DND-41 (cell line): Measurements from ENCODE around the gene ZPBP2.

Experiments
- ATAC-seq: fragments of 200-7000 bp; cut with Tn5 transposase; 3 replicates; pipeline ENCODE4 v1.9.1; 2021; ENCODE audit warnings: low read depth; ENCODE audit not compliant: insufficient read depth
- DNase-seq: peaks from one replicate; pipeline ENCODE4 v3.0.0-alpha.2; 2020
- H2AFZ ChIP-seq: 2 replicates; pipeline ENCODE4 v1.6.0; 2012; ENCODE audit warnings: low read depth, low read length
- H3K27ac ChIP-seq: 2 replicates; pipeline ENCODE4 v1.5.1; 2012; ENCODE audit warnings: low read length, inconsistent platforms
- H3K27me3 ChIP-seq: fragments of 200-600 bp; sonication (generic); 2 replicates; pipeline ENCODE4 v1.6.0; 2012; ENCODE audit warnings: low read length, mild to moderate bottlenecking, inconsistent platforms; ENCODE audit not compliant: insufficient read depth, poor library complexity
- H3K36me3 ChIP-seq: 2 replicates; pipeline ENCODE4 v1.5.1; 2012; ENCODE audit warnings: low read length, inconsistent platforms; ENCODE audit not compliant: insufficient read depth
- H3K4me1 ChIP-seq: 2 replicates; pipeline ENCODE4 v1.5.1; 2012; ENCODE audit warnings: mild to moderate bottlenecking, low read length; ENCODE audit not compliant: insufficient read depth
- H3K4me2 ChIP-seq: 2 replicates; pipeline ENCODE4 v1.6.0; 2012; ENCODE audit warnings: mild to moderate bottlenecking, moderate library complexity, low read length, inconsistent platforms; ENCODE audit not compliant: insufficient read depth
- H3K4me3 ChIP-seq, 2 experiments: fragments of 200-600 bp in 1 of 2; shearing (Covaris generic) in 1 of 2; 2 replicates each; pipeline ENCODE4 v1.5.1; 2012 to 2016; ENCODE audit warnings: inconsistent platforms in 2 of 2, low read length in 2 of 2, mild to moderate bottlenecking in 2 of 2, low read depth in 1 of 2, moderate library complexity in 1 of 2
- H3K79me2 ChIP-seq: 2 replicates; pipeline ENCODE4 v1.6.0; 2012; ENCODE audit warnings: low read length, inconsistent platforms; ENCODE audit not compliant: insufficient read depth
- H3K9ac ChIP-seq: 2 replicates; pipeline ENCODE4 v1.6.0; 2012; ENCODE audit warnings: low read depth, mild to moderate bottlenecking, inconsistent platforms, low read length, moderate library complexity
- H3K9me3 ChIP-seq: 2 replicates; pipeline ENCODE4 v1.5.1; 2012; ENCODE audit warnings: low read length, moderate library complexity, mild to moderate bottlenecking, inconsistent platforms; ENCODE audit not compliant: insufficient read depth, severe bottlenecking
- H4K20me1 ChIP-seq: 2 replicates; pipeline ENCODE4 v1.6.0; 2012; ENCODE audit warnings: low read length; ENCODE audit not compliant: insufficient read depth
- EZH2 ChIP-seq: IDR thresholded peaks from 3 replicates; pipeline ENCODE4 v1.6.1; 2012; ENCODE audit warnings: borderline replicate concordance, low read depth, mild to moderate bottlenecking, moderate library complexity, low read length, inconsistent platforms; ENCODE audit not compliant: severe bottlenecking
- TF ChIP-seq, protein P1 (sequence below): IDR thresholded peaks from 2 replicates; pipeline ENCODE4 v1.5.1; 2012; ENCODE audit warnings: borderline replicate concordance, low read length, moderate library complexity, mild to moderate bottlenecking; ENCODE audit not compliant: poor library complexity, severe bottlenecking; ENCODE audit errors: extremely low read depth

ZPBP2 gene

DNA sequence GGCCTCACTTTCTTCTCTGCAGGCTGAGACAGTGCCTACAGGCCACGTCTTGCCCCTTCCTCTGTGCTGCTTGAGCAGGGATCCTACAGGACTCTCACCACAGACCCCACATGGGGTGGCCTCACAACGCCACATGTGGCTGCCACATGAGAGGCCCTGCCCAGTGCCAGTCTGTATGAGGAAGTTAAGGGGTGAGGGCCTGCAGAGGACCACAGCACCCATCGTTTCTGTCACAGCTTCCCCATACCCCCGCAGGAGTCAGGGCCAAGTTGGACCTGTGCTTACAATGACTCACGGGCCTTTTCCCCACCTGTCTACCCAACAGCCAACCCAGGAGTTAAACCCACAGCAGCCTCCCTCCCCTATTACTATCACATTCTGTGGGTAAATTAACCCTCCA, 53.3 kb downstream of the ZPBP2 start:
- H3K27me3 ChIP-seq = no peaks in the 10 kb centered on the region
- H4K20me1 ChIP-seq = peaks cover 45% of the 10 kb centered on the region
- TF ChIP-seq, protein P1, sequence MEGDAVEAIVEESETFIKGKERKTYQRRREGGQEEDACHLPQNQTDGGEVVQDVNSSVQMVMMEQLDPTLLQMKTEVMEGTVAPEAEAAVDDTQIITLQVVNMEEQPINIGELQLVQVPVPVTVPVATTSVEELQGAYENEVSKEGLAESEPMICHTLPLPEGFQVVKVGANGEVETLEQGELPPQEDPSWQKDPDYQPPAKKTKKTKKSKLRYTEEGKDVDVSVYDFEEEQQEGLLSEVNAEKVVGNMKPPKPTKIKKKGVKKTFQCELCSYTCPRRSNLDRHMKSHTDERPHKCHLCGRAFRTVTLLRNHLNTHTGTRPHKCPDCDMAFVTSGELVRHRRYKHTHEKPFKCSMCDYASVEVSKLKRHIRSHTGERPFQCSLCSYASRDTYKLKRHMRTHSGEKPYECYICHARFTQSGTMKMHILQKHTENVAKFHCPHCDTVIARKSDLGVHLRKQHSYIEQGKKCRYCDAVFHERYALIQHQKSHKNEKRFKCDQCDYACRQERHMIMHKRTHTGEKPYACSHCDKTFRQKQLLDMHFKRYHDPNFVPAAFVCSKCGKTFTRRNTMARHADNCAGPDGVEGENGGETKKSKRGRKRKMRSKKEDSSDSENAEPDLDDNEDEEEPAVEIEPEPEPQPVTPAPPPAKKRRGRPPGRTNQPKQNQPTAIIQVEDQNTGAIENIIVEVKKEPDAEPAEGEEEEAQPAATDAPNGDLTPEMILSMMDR = no peak
- no peak overlapping the region for H3K4me3 ChIP-seq
- DNase-seq (no peak), ATAC-seq (no peak)
- no peak overlapping the region for H2AFZ ChIP-seq
- peaks cover 27% of the 10 kb centered on the region for H3K4me1 ChIP-seq
- peaks cover 77% of the 10 kb centered on the region for H3K36me3 ChIP-seq
- H3K27ac ChIP-seq = peak overlapping the region; percentile 42; the same call in 1 of the 2 replicates
- H3K9ac ChIP-seq = no peak overlapping the region
- no peak overlapping the region for H3K4me2 ChIP-seq
- H3K9me3 ChIP-seq = no peaks in the 10 kb centered on the region
- H3K79me2 ChIP-seq = peaks cover 31% of the 10 kb centered on the region

DNA sequence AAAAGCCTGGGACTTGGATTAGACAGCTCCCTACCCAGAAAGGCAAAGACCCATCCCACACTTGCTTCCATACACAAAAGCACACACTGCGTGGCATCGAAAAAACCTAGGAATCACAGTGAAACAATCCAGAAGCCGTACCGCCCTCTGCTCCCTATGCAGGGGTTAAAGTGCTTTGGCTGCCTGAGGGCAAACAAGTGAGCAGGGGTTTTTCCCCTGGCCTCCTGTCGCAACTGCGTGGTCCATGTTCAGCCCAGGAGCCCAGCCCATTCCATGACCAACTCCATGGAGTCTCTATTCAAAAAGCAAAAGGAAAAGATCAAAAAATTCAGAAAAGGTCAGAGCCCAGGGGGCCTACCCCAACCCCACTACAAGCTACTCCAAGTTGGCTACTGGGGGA, 54.0 kb downstream of the ZPBP2 start:
- Histone ChIP-seq H3K9me3 (no peaks in the 10 kb centered on the region), H3K4me1 (peaks cover 32% of the 10 kb centered on the region), H3K4me3 (no peak overlapping the region), H3K27ac (no peak overlapping the region), H3K4me2 (no peak overlapping the region), H3K79me2 (peaks cover 38% of the 10 kb centered on the region), H4K20me1 (peaks cover 49% of the 10 kb centered on the region), H3K36me3 (peaks cover 71% of the 10 kb centered on the region), H3K9ac (no peak overlapping the region), H3K27me3 (no peaks in the 10 kb centered on the region), H2AFZ (no peak overlapping the region)
- DNase-seq = no peak
- no peak for ATAC-seq
- TF ChIP-seq EZH2 = no peak
- TF ChIP-seq, protein P1 = no peak

DNA sequence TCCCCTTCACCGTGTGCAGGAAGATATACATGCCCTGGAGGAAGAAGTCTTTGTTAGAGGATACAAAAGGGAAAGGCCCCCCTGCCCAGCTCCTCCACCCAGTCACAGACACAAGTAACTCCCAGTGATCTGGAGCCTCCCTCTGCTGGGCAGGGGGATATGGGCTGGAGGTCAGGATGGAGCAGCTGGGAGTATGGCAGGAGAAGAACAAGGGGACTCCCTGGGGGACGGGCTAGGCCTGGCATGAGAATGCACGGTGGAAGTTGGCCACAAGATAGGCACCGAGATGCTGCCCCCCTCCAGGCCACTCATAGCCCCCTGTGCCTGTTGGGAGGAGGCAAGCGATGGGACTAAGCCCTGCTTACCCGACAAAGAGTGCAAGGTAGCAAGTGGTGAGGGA, 55.2 kb downstream of the ZPBP2 start:
- H3K79me2 ChIP-seq = peaks cover 46% of the 10 kb centered on the region
- peaks cover 37% of the 10 kb centered on the region for H3K4me1 ChIP-seq

More for the DNA sequence above, 55.2 kb downstream of the ZPBP2 start:
- TF ChIP-seq EZH2 = no peak
- TF ChIP-seq, protein P1 = no peak
- Histone ChIP-seq H3K36me3 (peaks cover 63% of the 10 kb centered on the region), H2AFZ (no peak overlapping the region), H3K4me3 (no peak overlapping the region), H3K27ac (no peak overlapping the region), H3K9me3 (no peaks in the 10 kb centered on the region), H4K20me1 (peaks cover 49% of the 10 kb centered on the region), H3K4me2 (no peak overlapping the region), H3K27me3 (no peaks in the 10 kb centered on the region), H3K9ac (no peak overlapping the region)
- no peak for ATAC-seq
- no peak for DNase-seq
